Stimulated activated CD4-positive, alpha-beta T cell treated with anti-CD3 and anti-CD28 coated beads, Interleukin-1b, Interleukin-23, amount 100 ng/mL, for 24 hours (primary cell): Measurements from ENCODE around the gene AZGP1.
"Not testable (repeated sequence)": the region's sequence is repeated elsewhere in the genome, so short reads cannot be mapped to it uniquely, and the experiment has no call there.

ENCODE experiments used
- DNase-seq, 4 experiments: peaks; one replicate each; pipeline ENCODE4 v3.0.0-alpha.2; 2020; ENCODE audit warnings: low read depth in 4 of 4, low spot score in 1 of 4

Gene AZGP1

GRCh38 chr7:99975782-99976521 is at the start of gene AZGP1:
Gene AZGP1 (minus strand): TSS chr7:99976031. CDS start chr7:99976020, 11 bp downstream.
- no peak for DNase-seq

- DNase-seq, result no peak
Measured at GRCh38 chr7:100024020-100024619, 48.3 kb upstream of the AZGP1 start.

GRCh38 chr7:100023526-100023925 is 47.7 kb upstream of the AZGP1 start:
- no peak for DNase-seq

- DNase-seq, result no peak
Measured at GRCh38 chr7:100022621-100023020, 46.8 kb upstream of the AZGP1 start.

GRCh38 chr7:100021297-100021696 is 45.5 kb upstream of the AZGP1 start:
- no peak for DNase-seq

GRCh38 chr7:100019908-100020307 is 44.1 kb upstream of the AZGP1 start:
- DNase-seq, result no peak

- no peak for DNase-seq
Measured at GRCh38 chr7:100017875-100018274, 42.0 kb upstream of the AZGP1 start.

GRCh38 chr7:100017300-100017699 is 41.5 kb upstream of the AZGP1 start:
- no peak for DNase-seq

- DNase-seq, result no peak
Measured at GRCh38 chr7:100016215-100016901, 40.5 kb upstream of the AZGP1 start.

- peak; percentile 48 to 77 (median 64) for DNase-seq
Measured at GRCh38 chr7:100015232-100016214, 39.7 kb upstream of the AZGP1 start, which contains the start of gene ZKSCAN1. Gene ZKSCAN1 (plus strand): TSS chr7:100015596. CDS start chr7:100023507, 7,911 bp downstream.

GRCh38 chr7:100013328-100013676 is 37.5 kb upstream of the AZGP1 start:
- DNase-seq, result peak in 1 of 4 experiments; percentile 19

- DNase-seq, result not testable (repeated sequence)
Measured at GRCh38 chr7:100012385-100013327, 36.8 kb upstream of the AZGP1 start.

GRCh38 chr7:100011516-100011915 is 35.7 kb upstream of the AZGP1 start:
- no peak for DNase-seq

GRCh38 chr7:100010901-100011300 is 35.1 kb upstream of the AZGP1 start:
- DNase-seq, result no peak

- DNase-seq, result not testable (repeated sequence)
Measured at GRCh38 chr7:100009952-100010351, 34.1 kb upstream of the AZGP1 start.

- no peak for DNase-seq
Measured at GRCh38 chr7:100008525-100008924, 32.7 kb upstream of the AZGP1 start.

- DNase-seq, result no peak
Measured at GRCh38 chr7:100007887-100008286, 32.1 kb upstream of the AZGP1 start.

- no peak for DNase-seq
Measured at GRCh38 chr7:100003711-100004661, 28.2 kb upstream of the AZGP1 start.

- no peak for DNase-seq
Measured at GRCh38 chr7:100000239-100000638, 24.4 kb upstream of the AZGP1 start.
